Lower leg skin (tissue), 4 donors: ENCODE results near the gene ZC3H18. TPM values are rescaled to one million over a fixed set of nuclear protein-coding genes. Genes with fewer than 3 reads are reported as not detected.

Experiments used
- DNase-seq, 2 donors: peaks; one replicate each; pipeline ENCODE4 v3.0.0-alpha.2; 2019; ENCODE audit warnings: low spot score in 2 of 2
- H3K4me3 ChIP-seq: fragments of 200-600 bp; sonication (generic); 2 replicates; pipeline ENCODE4 v1.5.1; 2017; ENCODE audit warnings: mild to moderate bottlenecking, low read depth; ENCODE audit not compliant: poor library complexity, severe bottlenecking
- POLR2A ChIP-seq, 2 donors: fragments of 450-650 bp; IDR thresholded peaks; one replicate each; pipeline ENCODE4 v1.6.1; 2016 to 2017; ENCODE audit warnings: antibody characterized with exemption in 2 of 2, mild to moderate bottlenecking in 1 of 2, moderate library complexity in 1 of 2
- WGBS, 2 donors: methylation state at CpG; one replicate each; pipeline ENCODE4 v1.1.5; 2018; 5-methylcytosine and 5-hydroxymethylcytosine counted together
- intact Hi-C: fragments of 100-400 bp; cut with DNase I; formaldehyde crosslinking; loops from one replicate; pipeline ENCODE4 v1.15.0; 2023; ENCODE audit warnings: low total_unique reads
- total RNA-seq, 4 donors: library from RNA; depleted of rRNA; stranded (reverse); fragments of >200 nt; gene quantifications; one replicate each; pipeline ENCODE4 v1.1.0, GENCODE V29; 2016
- TF ChIP-seq, protein P1 (sequence below), 3 donors: fragments of 450-650 bp; IDR thresholded peaks; one replicate each; pipeline ENCODE4 v1.5.1; 2016; ENCODE audit warnings: antibody characterized with exemption in 3 of 3, mild to moderate bottlenecking in 3 of 3, moderate library complexity in 2 of 3

ZC3H18 gene
- total RNA-seq, 4 donors from 2014 or later: 16.5 to 32.3 (median 18.5) TPM

DNA sequence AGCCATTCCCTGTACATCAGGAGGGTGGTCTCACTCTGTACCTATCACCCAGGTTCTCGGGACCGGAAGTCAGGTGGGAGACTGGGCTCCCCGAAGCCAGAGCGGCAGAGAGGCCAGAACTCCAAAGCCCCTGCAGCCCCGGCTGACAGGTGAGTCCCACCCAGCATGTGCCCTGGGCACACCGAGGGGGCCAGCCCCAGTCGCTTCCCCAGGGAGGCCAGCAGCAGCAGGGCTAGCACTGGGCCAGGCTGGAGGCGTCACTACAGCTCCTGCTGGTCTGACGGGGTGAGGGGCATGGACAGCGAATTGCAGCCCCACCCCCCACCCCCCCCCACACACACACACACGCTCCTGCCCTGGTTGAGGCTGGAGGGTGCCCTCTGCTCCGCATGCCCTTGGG lies 60.2 kb downstream of the ZC3H18 start:
- no peak overlapping the region for H3K4me3 ChIP-seq
- WGBS, 2 donors: 86 to 96% methylated on average over 11 to 12 of the region's 12 CpGs
- DNase-seq: no peak
- TF ChIP-seq, protein P1, sequence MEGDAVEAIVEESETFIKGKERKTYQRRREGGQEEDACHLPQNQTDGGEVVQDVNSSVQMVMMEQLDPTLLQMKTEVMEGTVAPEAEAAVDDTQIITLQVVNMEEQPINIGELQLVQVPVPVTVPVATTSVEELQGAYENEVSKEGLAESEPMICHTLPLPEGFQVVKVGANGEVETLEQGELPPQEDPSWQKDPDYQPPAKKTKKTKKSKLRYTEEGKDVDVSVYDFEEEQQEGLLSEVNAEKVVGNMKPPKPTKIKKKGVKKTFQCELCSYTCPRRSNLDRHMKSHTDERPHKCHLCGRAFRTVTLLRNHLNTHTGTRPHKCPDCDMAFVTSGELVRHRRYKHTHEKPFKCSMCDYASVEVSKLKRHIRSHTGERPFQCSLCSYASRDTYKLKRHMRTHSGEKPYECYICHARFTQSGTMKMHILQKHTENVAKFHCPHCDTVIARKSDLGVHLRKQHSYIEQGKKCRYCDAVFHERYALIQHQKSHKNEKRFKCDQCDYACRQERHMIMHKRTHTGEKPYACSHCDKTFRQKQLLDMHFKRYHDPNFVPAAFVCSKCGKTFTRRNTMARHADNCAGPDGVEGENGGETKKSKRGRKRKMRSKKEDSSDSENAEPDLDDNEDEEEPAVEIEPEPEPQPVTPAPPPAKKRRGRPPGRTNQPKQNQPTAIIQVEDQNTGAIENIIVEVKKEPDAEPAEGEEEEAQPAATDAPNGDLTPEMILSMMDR (IDR thresholded peaks at IDR 0.05): no peak
- TF ChIP-seq POLR2A (IDR thresholded peaks at IDR 0.05): no peak
- intact Hi-C loops: no loop called here

DNA sequence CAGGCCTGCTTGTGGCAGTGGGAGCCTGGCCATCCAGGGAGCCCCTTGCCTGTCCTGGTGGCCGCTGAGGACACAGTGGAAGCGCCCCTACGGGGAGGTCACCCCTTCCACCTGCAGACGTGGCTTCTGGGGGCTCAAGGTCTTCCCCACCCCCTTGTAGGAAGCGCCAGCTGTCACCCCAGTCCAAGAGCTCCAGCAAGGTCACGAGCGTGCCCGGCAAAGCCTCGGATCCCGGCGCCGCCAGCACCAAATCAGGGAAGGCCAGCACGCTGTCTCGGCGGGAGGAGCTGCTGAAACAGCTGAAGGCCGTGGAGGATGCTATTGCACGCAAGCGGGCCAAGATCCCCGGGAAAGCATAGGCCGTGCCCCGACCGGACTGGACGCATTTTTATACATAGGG lies 60.7 kb downstream of the ZC3H18 start:
- H3K4me3 ChIP-seq: no peak overlapping the region
- TF ChIP-seq, protein P1 (IDR thresholded peaks at IDR 0.05): no peak
- no peak for TF ChIP-seq POLR2A (IDR thresholded peaks at IDR 0.05)
- intact Hi-C loops: no loop called here
- DNase-seq: no peak
- 93 to 98% methylated on average over 19 to 23 of the region's 23 CpGs for WGBS, 2 donors

DNA sequence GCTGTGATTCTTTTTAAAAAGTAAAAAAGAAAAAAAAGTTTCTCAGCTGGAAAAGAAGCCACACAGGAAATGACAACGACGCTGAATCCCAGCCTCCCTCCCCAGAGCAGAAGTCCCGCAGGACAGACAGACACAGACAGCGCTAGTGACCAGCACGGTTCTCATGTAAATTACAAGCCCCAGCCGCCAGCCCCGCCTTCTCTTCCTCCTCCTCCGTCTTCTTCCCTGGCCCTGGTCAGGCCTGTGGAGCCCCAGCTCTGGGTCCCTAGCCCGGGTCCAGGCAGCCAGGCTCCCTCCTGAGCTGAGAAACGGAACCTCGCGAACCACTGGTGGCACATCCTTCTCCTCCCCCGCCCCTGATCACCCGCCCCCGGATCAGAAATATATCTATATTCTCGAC lies 61.2 kb downstream of the ZC3H18 start:
- 74 to 76% methylated on average over 16 of the region's 16 CpGs for WGBS, 2 donors
- TF ChIP-seq POLR2A (IDR thresholded peaks at IDR 0.05): no peak
- TF ChIP-seq, protein P1 (IDR thresholded peaks at IDR 0.05): no peak
- DNase-seq: no peak
- no peak overlapping the region for H3K4me3 ChIP-seq
- intact Hi-C loops: no loop called here

DNA sequence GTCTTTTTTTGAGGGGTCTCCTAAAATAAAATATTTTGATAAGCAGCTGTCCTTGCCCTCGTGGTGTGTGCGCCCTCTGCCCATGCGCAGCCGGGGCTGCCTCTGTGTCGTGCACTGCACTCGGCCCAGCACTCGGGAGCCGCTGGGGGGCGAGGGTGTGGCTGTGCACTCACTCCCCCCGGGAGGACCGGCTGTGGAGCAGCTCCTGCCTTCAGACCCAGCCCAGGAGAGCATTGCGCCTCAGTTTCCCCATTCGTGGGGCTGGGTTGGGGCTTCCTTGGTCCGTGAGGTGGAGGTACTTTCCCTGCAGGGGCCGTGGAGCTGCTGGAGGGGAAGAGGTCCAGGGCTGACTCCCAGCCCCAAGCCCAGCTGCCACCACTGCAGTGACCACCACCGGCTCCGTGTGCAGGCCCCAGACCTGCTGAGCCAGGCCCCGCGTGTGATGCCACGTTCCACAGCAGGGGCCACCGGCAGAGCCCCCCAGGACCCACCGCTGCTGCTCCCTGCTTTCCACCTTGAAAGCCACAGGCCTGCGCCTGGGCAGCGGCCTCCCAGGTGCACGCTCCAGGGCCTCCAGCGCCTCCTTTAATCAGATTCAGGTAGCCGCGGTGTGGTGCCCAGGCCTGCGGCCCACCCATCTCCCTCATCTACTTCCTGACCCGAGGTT lies 61.9 kb downstream of the ZC3H18 start:
- no peak for DNase-seq
- TF ChIP-seq, protein P1 (IDR thresholded peaks at IDR 0.05): no peak
- TF ChIP-seq POLR2A (IDR thresholded peaks at IDR 0.05): no peak
- 86 to 89% methylated on average over 25 to 30 of the region's 30 CpGs for WGBS, 2 donors
- intact Hi-C loops: no loop called here
- H3K4me3 ChIP-seq: no peak overlapping the region

DNA sequence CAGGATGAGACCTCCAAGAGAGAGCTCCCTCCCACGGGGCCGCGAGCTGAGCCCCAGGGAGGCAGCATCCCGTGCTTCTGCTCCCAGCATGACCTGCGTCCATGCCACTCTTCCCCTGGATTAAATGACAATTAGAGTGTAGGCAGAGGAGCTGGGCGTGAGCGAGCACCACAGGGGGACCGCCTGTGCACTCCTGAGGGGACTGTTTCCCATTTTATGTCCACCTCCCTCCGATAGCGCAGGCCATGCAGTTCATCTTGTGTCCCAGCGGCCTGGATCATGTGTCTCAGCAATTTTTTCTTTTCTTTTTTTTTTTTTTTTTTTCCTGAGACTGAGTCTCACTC lies 62.4 kb downstream of the ZC3H18 start:
- no peak for DNase-seq
- intact Hi-C loops: no loop called here
- 90 to 92% methylated on average over 11 of the region's 11 CpGs for WGBS, 2 donors
- no peak overlapping the region for H3K4me3 ChIP-seq
- TF ChIP-seq, protein P1 (IDR thresholded peaks at IDR 0.05): no peak
- no peak for TF ChIP-seq POLR2A (IDR thresholded peaks at IDR 0.05)

DNA sequence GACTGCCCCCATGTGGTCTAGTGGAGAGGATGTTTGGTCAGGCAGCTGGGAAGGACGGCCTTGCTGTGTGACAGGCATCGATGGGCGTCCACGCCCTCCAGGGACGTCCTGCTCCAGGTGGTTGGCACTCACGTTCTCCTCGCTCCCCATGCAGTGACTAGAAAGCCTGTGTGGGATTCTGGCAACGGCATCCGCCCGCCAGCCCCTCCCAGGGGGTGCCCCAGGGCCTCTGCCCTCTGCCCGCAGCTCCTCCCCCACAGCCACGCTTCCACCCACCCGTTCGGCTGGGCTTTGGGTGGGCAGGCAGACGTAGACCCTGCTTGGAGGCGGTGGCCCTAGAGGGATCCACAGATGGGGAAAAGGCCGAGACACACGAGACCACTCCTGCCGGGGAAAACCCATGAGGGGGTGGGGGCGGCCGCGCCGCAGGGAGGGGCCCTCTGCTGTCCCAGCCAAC lies 63.5 kb downstream of the ZC3H18 start:
- H3K4me3 ChIP-seq: no peak overlapping the region
- DNase-seq: no peak
- intact Hi-C loops: no loop called here
- TF ChIP-seq, protein P1 (IDR thresholded peaks at IDR 0.05): no peak
- TF ChIP-seq POLR2A (IDR thresholded peaks at IDR 0.05): no peak
- WGBS, 2 donors: 34 to 38% methylated on average over 11 of the region's 23 CpGs
